Breast epithelium (tissue), 3 donors: Measurements from ENCODE around the gene GPR17.

Source experiments
- CTCF ChIP-seq, 3 donors: fragments of 450-650 bp; IDR thresholded peaks; one replicate each; pipeline ENCODE4 v1.5.1; 2016 to 2017; ENCODE audit warnings: antibody characterized with exemption in 3 of 3, mild to moderate bottlenecking in 3 of 3, moderate library complexity in 3 of 3
- POLR2AphosphoS5 ChIP-seq, 3 donors: sonication (generic); formaldehyde crosslinking; IDR thresholded peaks; one replicate each; pipeline ENCODE4 v1.6.1; 2017; ENCODE audit warnings: antibody characterized with exemption in 3 of 3

GRCh38 chr2:127628767-127629614 lies 17.0 kb upstream of the GPR17 start:
- no peak for TF ChIP-seq CTCF (IDR thresholded peaks at IDR 0.05)
- TF ChIP-seq POLR2AphosphoS5 (IDR thresholded peaks at IDR 0.05) = no peak
